ENCODE measurements around the gene UBE3D.

UBE3D gene

DNA sequence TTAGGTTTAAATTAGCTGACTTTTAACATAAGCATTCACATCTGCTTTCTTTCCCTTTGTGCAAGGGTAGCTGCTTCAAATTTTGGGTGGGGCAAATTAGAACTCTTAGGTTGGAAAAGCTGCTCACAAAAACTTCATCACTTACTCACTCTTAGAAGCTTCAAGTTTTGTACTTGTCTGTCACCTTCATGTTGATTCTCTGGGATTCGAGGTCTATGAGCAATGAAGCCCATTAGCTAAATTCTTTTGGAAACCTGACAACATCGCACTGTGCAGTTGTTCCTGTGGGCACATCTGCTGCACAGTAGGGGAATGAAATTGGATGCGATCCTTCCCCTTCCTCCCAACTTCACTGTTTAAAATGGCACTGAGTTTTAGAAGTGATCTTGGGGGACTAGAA is 156.1 kb downstream of the UBE3D start:
- TF ChIP-seq EZH2phosphoT487 (IDR thresholded peaks at IDR 0.05; ENCODE audit: low read length): no peak
- TF ChIP-seq, protein P1, sequence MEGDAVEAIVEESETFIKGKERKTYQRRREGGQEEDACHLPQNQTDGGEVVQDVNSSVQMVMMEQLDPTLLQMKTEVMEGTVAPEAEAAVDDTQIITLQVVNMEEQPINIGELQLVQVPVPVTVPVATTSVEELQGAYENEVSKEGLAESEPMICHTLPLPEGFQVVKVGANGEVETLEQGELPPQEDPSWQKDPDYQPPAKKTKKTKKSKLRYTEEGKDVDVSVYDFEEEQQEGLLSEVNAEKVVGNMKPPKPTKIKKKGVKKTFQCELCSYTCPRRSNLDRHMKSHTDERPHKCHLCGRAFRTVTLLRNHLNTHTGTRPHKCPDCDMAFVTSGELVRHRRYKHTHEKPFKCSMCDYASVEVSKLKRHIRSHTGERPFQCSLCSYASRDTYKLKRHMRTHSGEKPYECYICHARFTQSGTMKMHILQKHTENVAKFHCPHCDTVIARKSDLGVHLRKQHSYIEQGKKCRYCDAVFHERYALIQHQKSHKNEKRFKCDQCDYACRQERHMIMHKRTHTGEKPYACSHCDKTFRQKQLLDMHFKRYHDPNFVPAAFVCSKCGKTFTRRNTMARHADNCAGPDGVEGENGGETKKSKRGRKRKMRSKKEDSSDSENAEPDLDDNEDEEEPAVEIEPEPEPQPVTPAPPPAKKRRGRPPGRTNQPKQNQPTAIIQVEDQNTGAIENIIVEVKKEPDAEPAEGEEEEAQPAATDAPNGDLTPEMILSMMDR (IDR thresholded peaks at IDR 0.05; ENCODE audit: low read length): no peak
- TF ChIP-seq EZH2 (optimal IDR thresholded peaks at IDR 0.05; ENCODE audit: low read depth, low read length): no peak
- no peak for DNase-seq
- H3F3A ChIP-seq (ENCODE audit: insufficient read depth, low read length): no peaks in the 10 kb centered on the region

GRCh38 chr6:82908661-82909060 is 157.0 kb downstream of the UBE3D start:
- Histone ChIP-seq H3K27ac (ENCODE audit: low read length) (no peak overlapping the region), H3K79me2 (ENCODE audit: low read length) (no peaks in the 10 kb centered on the region), H3K27me3 (replicated peaks; ENCODE audit: insufficient read depth, low read length) (no peaks in the 10 kb centered on the region), H3K9me3 (replicated peaks; ENCODE audit: insufficient read depth, low read length) (no peaks in the 10 kb centered on the region), H2AFZ (ENCODE audit: low read length) (no peak overlapping the region), H4K20me1 (ENCODE audit: insufficient read depth, low read length) (no peaks in the 10 kb centered on the region), H3K4me2 (ENCODE audit: low read depth, low read length) (no peak overlapping the region), H3K36me3 (replicated peaks; ENCODE audit: insufficient read depth, low read length) (no peaks in the 10 kb centered on the region), H3K4me3 (ENCODE audit: low read length) (no peak overlapping the region), H3K4me1 (ENCODE audit: low read length) (peaks cover 47% of the 10 kb centered on the region), H3K9me2 (replicated peaks; ENCODE audit: insufficient read depth, low read length) (no peaks in the 10 kb centered on the region), H3K9ac (ENCODE audit: low read length) (no peak overlapping the region), H3F3A (ENCODE audit: insufficient read depth, low read length) (no peaks in the 10 kb centered on the region)
- no peak for DNase-seq
- TF ChIP-seq EZH2 (optimal IDR thresholded peaks at IDR 0.05; ENCODE audit: low read depth, low read length) (no peak), EZH2phosphoT487 (IDR thresholded peaks at IDR 0.05; ENCODE audit: low read length) (no peak)
- TF ChIP-seq, protein P1 (IDR thresholded peaks at IDR 0.05; ENCODE audit: low read length): no peak

More for the DNA sequence above, 156.1 kb downstream of the UBE3D start:
- Histone ChIP-seq H3K36me3 (replicated peaks; ENCODE audit: insufficient read depth, low read length) (no peaks in the 10 kb centered on the region), H3K27ac (ENCODE audit: low read length) (no peak overlapping the region), H3K4me2 (ENCODE audit: low read depth, low read length) (no peak overlapping the region), H3K9ac (ENCODE audit: low read length) (no peak overlapping the region), H3K27me3 (replicated peaks; ENCODE audit: insufficient read depth, low read length) (no peaks in the 10 kb centered on the region), H3K9me2 (replicated peaks; ENCODE audit: insufficient read depth, low read length) (no peaks in the 10 kb centered on the region), H3K4me3 (ENCODE audit: low read length) (no peak overlapping the region), H3K9me3 (replicated peaks; ENCODE audit: insufficient read depth, low read length) (no peaks in the 10 kb centered on the region), H2AFZ (ENCODE audit: low read length) (no peak overlapping the region), H3K4me1 (ENCODE audit: low read length) (peaks cover 47% of the 10 kb centered on the region), H4K20me1 (ENCODE audit: insufficient read depth, low read length) (no peaks in the 10 kb centered on the region), H3K79me2 (ENCODE audit: low read length) (no peaks in the 10 kb centered on the region)

DNA sequence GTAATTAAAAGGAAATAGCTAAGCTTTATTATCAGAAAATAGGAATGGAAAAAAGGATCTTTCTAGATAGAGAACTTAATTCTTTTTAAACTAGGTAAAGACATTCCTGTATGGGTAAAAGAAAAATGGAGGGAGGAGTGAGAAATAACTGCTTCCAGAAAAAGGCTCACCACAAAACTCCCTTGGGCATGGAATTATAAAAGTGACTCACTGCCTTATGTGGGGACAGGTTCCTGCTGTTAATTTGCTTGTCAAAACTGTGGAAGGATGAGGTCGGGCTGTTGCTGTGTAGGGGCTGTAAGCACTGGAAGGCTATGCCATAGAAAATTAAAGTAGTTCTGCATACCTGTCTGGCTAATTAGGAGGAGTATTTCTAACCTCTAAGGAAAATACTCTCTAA is 158.7 kb downstream of the UBE3D start:
- no peak overlapping the region; the same call in 1 of the 2 replicates for H2AFZ ChIP-seq (ENCODE audit: low read length)
- no peak for TF ChIP-seq EZH2phosphoT487 (IDR thresholded peaks at IDR 0.05; ENCODE audit: low read length)
- TF ChIP-seq EZH2 (optimal IDR thresholded peaks at IDR 0.05; ENCODE audit: low read depth, low read length): no peak
- TF ChIP-seq, protein P1 (IDR thresholded peaks at IDR 0.05; ENCODE audit: low read length): no peak
- H3K4me1 ChIP-seq (ENCODE audit: low read length): peaks cover 44% of the 10 kb centered on the region
- no peaks in the 10 kb centered on the region for H4K20me1 ChIP-seq (ENCODE audit: insufficient read depth, low read length)
- H3K36me3 ChIP-seq (replicated peaks; ENCODE audit: insufficient read depth, low read length): no peaks in the 10 kb centered on the region
- no peaks in the 10 kb centered on the region for H3K9me2 ChIP-seq (replicated peaks; ENCODE audit: insufficient read depth, low read length)
- H3K4me3 ChIP-seq (ENCODE audit: low read length): no peak overlapping the region
- no peaks in the 10 kb centered on the region for H3K27me3 ChIP-seq (replicated peaks; ENCODE audit: insufficient read depth, low read length)
- H3K9ac ChIP-seq (ENCODE audit: low read length): no peak overlapping the region
- H3K9me3 ChIP-seq (replicated peaks; ENCODE audit: insufficient read depth, low read length): no peaks in the 10 kb centered on the region
- no peaks in the 10 kb centered on the region for H3K79me2 ChIP-seq (ENCODE audit: low read length)
- H3K4me2 ChIP-seq (ENCODE audit: low read depth, low read length): peak overlapping the region; percentile 12; the same call in 1 of the 2 replicates
- H3F3A ChIP-seq (ENCODE audit: insufficient read depth, low read length): no peaks in the 10 kb centered on the region
- H3K27ac ChIP-seq (ENCODE audit: low read length): no peak overlapping the region; the same call in 1 of the 2 replicates
- no peak for DNase-seq
